Limb (tissue), 2 donors: ENCODE measurements around the gene SCN10A.

Experiments
- DNase-seq, 2 donors: peaks; one replicate each; pipeline ENCODE4 v3.0.0-alpha.2; 2016; ENCODE audit errors: extremely low spot score in 2 of 2

SCN10A gene

GRCh38 chr3:38816026-38816425 is at the start of gene SCN10A:
SCN10A (minus strand) TSS chr3:38816217; CDS start chr3:38794010, 22,207 bp downstream.
- no peak for DNase-seq

- no peak for DNase-seq
These were observed 37.0 kb upstream of the SCN10A start for GRCh38 chr3:38853011-38853410.

- DNase-seq: no peak
These were observed 27.9 kb upstream of the SCN10A start for GRCh38 chr3:38843898-38844297.

GRCh38 chr3:38842266-38842965 is 26.4 kb upstream of the SCN10A start:
- no peak for DNase-seq

GRCh38 chr3:38840987-38841386 is 25.0 kb upstream of the SCN10A start:
- DNase-seq: no peak

GRCh38 chr3:38837358-38837757 is 21.3 kb upstream of the SCN10A start:
- DNase-seq: no peak

GRCh38 chr3:38836561-38836960 is 20.5 kb upstream of the SCN10A start:
- DNase-seq: no peak

- no peak for DNase-seq
These were observed 19.9 kb upstream of the SCN10A start for GRCh38 chr3:38835939-38836338.

- no peak for DNase-seq
These were observed 18.7 kb upstream of the SCN10A start for GRCh38 chr3:38834717-38835116.

GRCh38 chr3:38834110-38834509 is 18.1 kb upstream of the SCN10A start:
- DNase-seq: peak; percentile 8 to 48

GRCh38 chr3:38829404-38829803 is 13.4 kb upstream of the SCN10A start:
- DNase-seq: no peak

GRCh38 chr3:38828681-38829080 is 12.7 kb upstream of the SCN10A start:
- no peak for DNase-seq

GRCh38 chr3:38827791-38828190 is 11.8 kb upstream of the SCN10A start:
- no peak for DNase-seq

GRCh38 chr3:38826001-38826400 is 10.0 kb upstream of the SCN10A start:
- DNase-seq: no peak

GRCh38 chr3:38824349-38824748 is 8.3 kb upstream of the SCN10A start:
- no peak for DNase-seq

GRCh38 chr3:38823722-38824121 is 7.7 kb upstream of the SCN10A start:
- DNase-seq: no peak

- no peak for DNase-seq
These were observed 7.2 kb upstream of the SCN10A start for GRCh38 chr3:38823186-38823585.

- DNase-seq: no peak
These were observed 4.2 kb downstream of the SCN10A start for GRCh38 chr3:38811822-38812221.

- DNase-seq: peak; percentile 63 to 66
These were observed 10.1 kb downstream of the SCN10A start for GRCh38 chr3:38805765-38806386.

- DNase-seq: no peak
These were observed 11.0 kb downstream of the SCN10A start for GRCh38 chr3:38805004-38805403.

GRCh38 chr3:38800511-38800910 is 15.5 kb downstream of the SCN10A start:
- DNase-seq: no peak

- no peak for DNase-seq
These were observed 22.3 kb downstream of the SCN10A start for GRCh38 chr3:38793721-38794120.

GRCh38 chr3:38792983-38793382 is 23.0 kb downstream of the SCN10A start:
- DNase-seq: no peak
